NCI-H82 treated with DMSO at 0.1 percent for 48 hours (cell line): ENCODE data around the gene STK32B.

Experiments
- DNase-seq: peaks from one replicate; lab custom pipeline; 2025; ENCODE audit not compliant: unreplicated experiment; lab: John Stamatoyannopoulos, UW

The STK32B gene

GRCh38 chr4:5338531-5338930, 287.3 kb downstream of the STK32B start:
- no peak for DNase-seq

GRCh38 chr4:5340991-5341451, 289.7 kb downstream of the STK32B start:
- DNase-seq, result no peak

GRCh38 chr4:5341526-5341925, 290.2 kb downstream of the STK32B start:
- no peak for DNase-seq

- no peak for DNase-seq
Observed at GRCh38 chr4:5355846-5356245, 304.6 kb downstream of the STK32B start.

- DNase-seq, result no peak
Observed at GRCh38 chr4:5357870-5358269, 306.6 kb downstream of the STK32B start.

GRCh38 chr4:5361968-5362367, 310.7 kb downstream of the STK32B start:
- DNase-seq, result no peak

DNA sequence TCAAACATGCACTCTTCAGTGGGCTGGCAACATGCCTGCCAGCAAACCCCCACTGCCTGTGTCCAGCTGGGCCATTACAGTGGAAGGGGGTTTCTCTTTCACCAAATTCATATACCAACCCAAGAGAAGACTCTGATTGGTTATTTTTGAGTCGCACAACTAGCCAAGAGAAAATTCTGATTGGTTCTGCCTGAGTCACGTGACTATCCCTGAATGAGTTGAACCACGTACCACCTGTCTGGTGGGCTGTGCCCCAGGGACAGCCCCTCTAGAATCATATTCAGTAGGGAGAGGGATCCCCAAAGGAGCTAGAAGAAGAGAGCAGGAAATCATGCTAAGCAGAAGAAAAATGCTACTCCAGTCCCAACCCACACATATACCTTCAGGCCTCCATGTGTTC, 313.1 kb downstream of the STK32B start:
- no peak for DNase-seq

DNA sequence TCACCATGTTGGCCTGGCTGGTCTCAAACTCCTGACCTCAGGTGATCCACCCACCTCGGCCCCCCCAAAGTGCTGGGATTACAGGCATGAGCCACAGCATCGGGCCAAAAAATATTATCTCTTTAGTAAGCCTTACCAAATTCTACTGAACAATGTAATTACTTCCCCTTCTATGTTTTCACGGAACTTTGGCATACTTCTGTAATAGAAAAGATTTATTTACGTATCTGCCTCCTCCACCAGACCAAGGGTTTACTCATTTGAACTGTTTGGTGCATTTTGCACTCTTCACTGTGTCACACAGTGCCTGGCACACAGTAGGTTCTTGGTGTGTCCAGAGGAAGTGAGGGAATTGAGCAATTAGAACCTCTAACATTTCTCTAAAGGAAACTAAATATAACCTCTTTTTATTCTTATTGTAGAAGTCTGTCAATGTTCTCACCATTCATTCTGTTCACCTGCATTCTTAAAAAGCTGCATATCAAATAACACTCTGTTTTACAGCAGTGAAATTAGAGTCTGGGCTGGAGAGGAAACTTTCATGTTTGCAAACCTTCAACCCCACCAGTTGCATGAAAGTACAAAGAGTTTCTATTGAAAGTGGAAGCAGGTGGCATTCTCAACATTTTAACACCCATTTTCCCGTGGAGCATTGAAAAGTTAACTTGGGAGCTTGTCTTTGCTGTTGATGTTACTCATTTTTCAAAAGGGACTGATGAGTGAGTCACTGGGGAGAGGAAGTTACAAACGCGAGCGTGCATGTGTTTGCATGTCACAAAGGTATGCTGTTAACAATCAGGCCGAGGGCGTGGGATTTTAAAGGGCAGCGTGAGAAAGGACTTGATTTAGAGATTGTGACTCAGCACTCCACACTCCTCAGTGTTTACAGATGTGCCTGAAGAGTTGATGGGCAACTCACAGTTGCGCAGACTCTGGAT, 314.1 kb downstream of the STK32B start:
- no peak for DNase-seq

DNA sequence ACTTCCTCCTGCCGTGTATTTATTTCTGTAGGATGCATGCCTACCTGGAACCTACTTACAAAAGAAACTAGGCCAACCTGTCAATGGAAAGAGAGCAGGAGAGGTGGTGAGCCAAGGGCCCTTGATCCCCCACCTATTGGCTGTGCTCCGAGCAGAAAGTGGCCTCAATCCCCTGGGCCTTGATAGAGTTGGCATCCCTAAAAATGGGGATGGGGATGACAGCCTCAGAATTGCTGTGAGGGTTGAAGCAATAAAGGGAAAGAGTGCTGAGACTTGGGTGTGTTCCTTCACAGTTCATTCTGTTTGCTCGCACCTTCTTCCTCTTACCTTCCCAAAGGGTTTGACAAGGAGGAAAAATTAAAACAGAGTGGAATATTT, 314.7 kb downstream of the STK32B start:
- no peak for DNase-seq

- DNase-seq, result no peak
Observed at GRCh38 chr4:5366421-5366820, 315.1 kb downstream of the STK32B start.

- no peak for DNase-seq
Observed at GRCh38 chr4:5368426-5368825, 317.1 kb downstream of the STK32B start.

- DNase-seq, result no peak
Observed at GRCh38 chr4:5370286-5370685, 319.0 kb downstream of the STK32B start.

DNA sequence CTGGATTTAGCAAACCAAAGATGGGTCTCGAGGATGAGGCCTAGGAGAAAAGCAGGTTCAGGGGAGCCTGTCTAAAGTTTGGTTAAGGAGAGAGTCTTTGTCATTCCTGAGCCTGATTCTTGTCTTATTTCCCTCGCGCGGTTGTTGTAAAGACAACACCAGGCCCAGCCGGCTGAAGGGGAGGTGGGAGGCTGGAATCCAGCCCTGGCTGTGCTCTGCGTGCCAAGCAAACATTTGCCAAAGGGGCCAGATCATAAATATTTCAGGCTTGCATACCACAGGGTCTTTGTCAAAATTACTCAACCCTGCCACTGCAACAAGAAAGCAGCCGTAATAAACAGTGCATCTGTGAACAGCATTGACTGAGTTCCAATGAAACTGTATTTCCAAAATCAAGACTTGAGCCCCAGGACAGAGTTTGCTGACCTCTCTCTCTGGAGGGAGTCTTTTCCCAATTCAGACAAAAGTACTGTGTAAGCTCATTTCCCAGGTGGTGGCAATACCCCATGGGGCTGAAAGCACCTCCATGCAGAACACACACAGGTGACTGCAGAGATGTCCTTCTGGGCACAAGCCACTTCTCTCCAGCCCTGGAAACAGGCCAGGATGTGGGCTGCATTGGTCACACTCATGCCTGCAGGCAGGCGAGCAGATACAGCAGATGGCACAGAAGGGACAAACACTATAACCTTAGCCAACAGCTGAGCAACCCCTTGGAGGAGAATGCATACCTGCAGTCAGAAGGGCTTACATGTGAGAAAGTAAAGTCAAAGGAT, 320.3 kb downstream of the STK32B start:
- DNase-seq, result no peak

GRCh38 chr4:5372198-5372597, 320.9 kb downstream of the STK32B start:
- DNase-seq, result no peak

GRCh38 chr4:5373327-5373726, 322.0 kb downstream of the STK32B start:
- DNase-seq, result no peak

- no peak for DNase-seq
Observed at GRCh38 chr4:5374592-5374991, 323.3 kb downstream of the STK32B start.

GRCh38 chr4:5374994-5375393, 323.7 kb downstream of the STK32B start:
- DNase-seq, result no peak

DNA sequence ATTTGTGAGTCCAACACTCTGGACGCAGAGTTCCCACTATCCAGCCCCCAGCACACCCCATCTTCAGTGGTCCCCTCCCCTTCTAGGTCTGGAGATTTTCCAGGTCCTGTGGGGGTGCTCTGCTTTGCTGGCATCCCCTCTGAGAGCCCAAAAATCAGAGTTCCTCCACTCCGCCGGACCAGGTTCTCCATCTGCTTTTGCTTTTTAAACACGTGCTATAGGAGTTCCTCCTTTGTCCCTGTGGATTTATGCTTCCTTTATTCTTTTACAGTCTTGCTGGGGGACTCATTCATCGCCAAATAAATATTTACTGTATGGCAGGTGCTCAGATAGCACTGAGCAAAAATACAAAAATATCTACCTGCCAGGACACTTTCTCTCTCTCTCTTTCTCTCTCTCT, 324.7 kb downstream of the STK32B start:
- DNase-seq, result no peak

- DNase-seq, result no peak
Observed at GRCh38 chr4:5378002-5378401, 326.7 kb downstream of the STK32B start.

GRCh38 chr4:5379895-5380294, 328.6 kb downstream of the STK32B start:
- no peak for DNase-seq

DNA sequence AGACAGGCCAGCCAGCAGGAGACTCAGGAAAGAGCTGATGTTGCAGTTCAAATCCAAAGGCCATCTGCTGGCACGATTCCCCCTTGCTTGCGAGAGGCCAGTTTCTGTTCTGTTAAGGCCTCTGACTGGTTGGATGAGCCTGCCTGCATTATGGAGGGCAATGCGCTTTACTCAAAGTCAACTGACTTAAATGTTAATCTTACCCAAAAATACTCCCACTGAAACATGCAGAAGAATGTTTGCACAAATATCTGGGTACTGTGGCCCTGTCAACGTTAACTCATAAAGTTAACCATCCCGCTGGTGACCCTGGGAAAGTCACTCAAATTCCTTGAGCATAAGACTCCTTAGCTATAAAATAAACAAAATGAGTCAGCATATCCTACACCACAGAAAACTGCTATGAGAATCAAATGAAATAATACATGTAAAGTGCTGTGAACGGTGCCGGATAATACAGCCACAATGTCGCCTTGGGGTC, 330.7 kb downstream of the STK32B start:
- DNase-seq, result no peak
